HepG2 (cell line): Measurements from ENCODE around the gene SLC2A8.

Experiments used
- ASH2L ChIP-seq: fragments of 300-600, 200-600 bp; sonication (generic); IDR thresholded peaks from 2 replicates; pipeline ENCODE4 v1.7.0; 2017; ENCODE audit warnings: low read depth, mild to moderate bottlenecking, moderate library complexity, mixed read lengths, low read length; ENCODE audit not compliant: insufficient read length
- BHLHE40 ChIP-seq: IDR thresholded peaks from 2 replicates; pipeline ENCODE4 v1.6.1; 2011; ENCODE audit warnings: low read length, improper control_type of control experiment
- HOXA5 ChIP-seq: sonication (generic); formaldehyde crosslinking; IDR thresholded peaks from 2 replicates; pipeline ENCODE4 v1.4.0; 2020; ENCODE audit warnings: missing genetic modification reagents
- MIXL1 ChIP-seq: IDR thresholded peaks from 2 replicates; pipeline ENCODE4 v1.6.1; 2016
- PHF20 ChIP-seq: sonication (generic); formaldehyde crosslinking; IDR thresholded peaks from 2 replicates; pipeline ENCODE4 v1.5.0; 2020; ENCODE audit warnings: mild to moderate bottlenecking, missing genetic modification reagents
- ZNF207 ChIP-seq: fragments of 450-650 bp; IDR thresholded peaks from 2 replicates; pipeline ENCODE4 v1.6.1; 2016; ENCODE audit warnings: antibody characterized with exemption, borderline replicate concordance
- ZNF530 ChIP-seq: sonication (generic); formaldehyde crosslinking; IDR thresholded peaks from 2 replicates; pipeline ENCODE4 v1.5.0; 2020; ENCODE audit warnings: low read depth, mild to moderate bottlenecking, missing genetic modification reagents
- ZNF563 ChIP-seq: sonication (generic); formaldehyde crosslinking; IDR thresholded peaks from 2 replicates; pipeline ENCODE4 v1.8.0; 2022; ENCODE audit warnings: mild to moderate bottlenecking, moderate library complexity, missing genetic modification reagents
- ZSCAN29 ChIP-seq: sonication (generic); formaldehyde crosslinking; conservative IDR thresholded peaks from 2 replicates; pipeline ENCODE4 v1.4.0; 2020; ENCODE audit warnings: mild to moderate bottlenecking, missing genetic modification reagents
- TF ChIP-seq, protein P1 (sequence below): sonication (generic); formaldehyde crosslinking; IDR thresholded peaks from 2 replicates; pipeline ENCODE4 v1.4.0; 2020; ENCODE audit warnings: missing genetic modification reagents, mild to moderate bottlenecking, borderline replicate concordance
- TF ChIP-seq, protein P2 (sequence below): sonication (generic); formaldehyde crosslinking; IDR thresholded peaks from 2 replicates; pipeline ENCODE4 v1.5.0; 2020; ENCODE audit warnings: mild to moderate bottlenecking, missing genetic modification reagents, moderate library complexity

DNA sequence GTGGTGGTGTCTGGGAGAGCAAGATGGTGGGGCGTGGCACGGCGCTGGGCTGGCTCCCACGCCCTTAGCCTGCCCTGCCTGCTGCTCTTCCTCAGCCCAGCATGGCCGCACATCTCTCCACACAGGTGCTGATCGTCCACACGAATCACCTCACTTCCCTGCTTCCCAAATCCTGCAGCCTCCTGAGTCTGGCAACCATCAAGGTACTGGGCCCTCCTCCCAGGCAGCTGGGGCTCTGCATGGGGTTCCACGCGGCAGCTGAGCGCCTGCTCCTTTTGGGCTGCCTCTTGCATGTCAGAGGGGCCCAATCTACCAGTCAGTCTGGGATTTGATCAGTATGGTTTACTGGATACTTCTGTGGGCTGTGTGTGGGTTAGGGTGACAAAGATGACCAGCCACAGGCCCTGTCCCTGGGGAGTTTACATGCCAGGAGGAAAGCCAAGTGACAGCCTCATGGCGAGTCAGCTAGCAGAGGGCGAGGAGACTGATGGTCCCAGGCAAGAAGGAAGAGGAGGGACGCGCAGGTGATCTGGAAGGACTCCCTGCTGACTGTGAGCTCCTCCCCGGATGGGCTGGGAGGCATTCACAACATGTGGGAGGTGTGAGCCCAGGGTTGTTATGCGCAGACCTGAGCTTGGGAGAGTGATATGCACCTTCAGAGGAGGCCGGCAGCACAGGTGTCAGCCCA is 60.4 kb downstream of the SLC2A8 start:
- no peak for TF ChIP-seq ZSCAN29
- no peak for TF ChIP-seq PHF20 (CRISPR knock-in tag)
- no peak for TF ChIP-seq ZNF563 (CRISPR knock-in tag)
- TF ChIP-seq MIXL1 (CRISPR knock-in tag): no peak
- TF ChIP-seq ZNF207: no peak
- TF ChIP-seq, protein P1, sequence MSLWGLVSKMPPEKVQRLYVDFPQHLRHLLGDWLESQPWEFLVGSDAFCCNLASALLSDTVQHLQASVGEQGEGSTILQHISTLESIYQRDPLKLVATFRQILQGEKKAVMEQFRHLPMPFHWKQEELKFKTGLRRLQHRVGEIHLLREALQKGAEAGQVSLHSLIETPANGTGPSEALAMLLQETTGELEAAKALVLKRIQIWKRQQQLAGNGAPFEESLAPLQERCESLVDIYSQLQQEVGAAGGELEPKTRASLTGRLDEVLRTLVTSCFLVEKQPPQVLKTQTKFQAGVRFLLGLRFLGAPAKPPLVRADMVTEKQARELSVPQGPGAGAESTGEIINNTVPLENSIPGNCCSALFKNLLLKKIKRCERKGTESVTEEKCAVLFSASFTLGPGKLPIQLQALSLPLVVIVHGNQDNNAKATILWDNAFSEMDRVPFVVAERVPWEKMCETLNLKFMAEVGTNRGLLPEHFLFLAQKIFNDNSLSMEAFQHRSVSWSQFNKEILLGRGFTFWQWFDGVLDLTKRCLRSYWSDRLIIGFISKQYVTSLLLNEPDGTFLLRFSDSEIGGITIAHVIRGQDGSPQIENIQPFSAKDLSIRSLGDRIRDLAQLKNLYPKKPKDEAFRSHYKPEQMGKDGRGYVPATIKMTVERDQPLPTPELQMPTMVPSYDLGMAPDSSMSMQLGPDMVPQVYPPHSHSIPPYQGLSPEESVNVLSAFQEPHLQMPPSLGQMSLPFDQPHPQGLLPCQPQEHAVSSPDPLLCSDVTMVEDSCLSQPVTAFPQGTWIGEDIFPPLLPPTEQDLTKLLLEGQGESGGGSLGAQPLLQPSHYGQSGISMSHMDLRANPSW (CRISPR knock-in tag): no peak
- no peak for TF ChIP-seq ASH2L
- TF ChIP-seq, protein P2, sequence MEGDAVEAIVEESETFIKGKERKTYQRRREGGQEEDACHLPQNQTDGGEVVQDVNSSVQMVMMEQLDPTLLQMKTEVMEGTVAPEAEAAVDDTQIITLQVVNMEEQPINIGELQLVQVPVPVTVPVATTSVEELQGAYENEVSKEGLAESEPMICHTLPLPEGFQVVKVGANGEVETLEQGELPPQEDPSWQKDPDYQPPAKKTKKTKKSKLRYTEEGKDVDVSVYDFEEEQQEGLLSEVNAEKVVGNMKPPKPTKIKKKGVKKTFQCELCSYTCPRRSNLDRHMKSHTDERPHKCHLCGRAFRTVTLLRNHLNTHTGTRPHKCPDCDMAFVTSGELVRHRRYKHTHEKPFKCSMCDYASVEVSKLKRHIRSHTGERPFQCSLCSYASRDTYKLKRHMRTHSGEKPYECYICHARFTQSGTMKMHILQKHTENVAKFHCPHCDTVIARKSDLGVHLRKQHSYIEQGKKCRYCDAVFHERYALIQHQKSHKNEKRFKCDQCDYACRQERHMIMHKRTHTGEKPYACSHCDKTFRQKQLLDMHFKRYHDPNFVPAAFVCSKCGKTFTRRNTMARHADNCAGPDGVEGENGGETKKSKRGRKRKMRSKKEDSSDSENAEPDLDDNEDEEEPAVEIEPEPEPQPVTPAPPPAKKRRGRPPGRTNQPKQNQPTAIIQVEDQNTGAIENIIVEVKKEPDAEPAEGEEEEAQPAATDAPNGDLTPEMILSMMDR: no peak
- TF ChIP-seq BHLHE40: no peak
- no peak for TF ChIP-seq ZNF530 (CRISPR knock-in tag)
- no peak for TF ChIP-seq HOXA5 (CRISPR knock-in tag)
